ENCODE results near the gene PHF14.
"Not testable (repeated sequence)": the region's sequence is repeated elsewhere in the genome, so short reads cannot be mapped to it uniquely, and the experiment has no call there.

PHF14 gene

DNA sequence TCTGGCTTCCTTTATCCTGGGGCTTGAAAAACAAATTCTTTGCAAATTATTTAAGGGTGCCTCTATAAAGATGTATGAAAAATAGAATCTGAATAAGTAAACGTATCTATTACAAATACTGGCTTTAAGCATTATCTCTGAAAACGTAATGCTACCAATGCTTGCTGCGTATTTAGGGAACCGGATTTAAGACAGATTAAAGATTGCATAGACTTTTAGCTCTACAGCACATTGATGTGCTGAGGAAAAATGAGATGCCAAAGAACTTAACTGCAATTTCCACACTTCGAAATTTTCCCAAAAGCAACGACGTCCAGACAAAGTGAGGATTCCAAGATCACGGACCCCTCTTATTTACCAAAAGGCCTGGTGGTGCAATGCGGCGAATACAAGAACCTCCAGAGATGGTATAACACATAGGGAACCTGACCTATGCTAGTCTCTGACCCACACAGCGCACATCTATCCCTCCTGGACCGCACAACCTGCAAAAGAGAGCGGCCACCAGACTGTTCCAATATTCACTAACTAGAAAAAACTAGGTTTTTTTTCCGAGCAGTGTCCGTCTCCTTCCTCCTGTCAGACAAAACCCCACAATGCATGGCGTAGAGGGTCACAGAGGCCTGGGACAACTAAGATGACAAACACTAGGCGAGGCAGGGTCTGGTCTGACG, 34.3 kb upstream of the PHF14 start:
- Histone ChIP-seq H3K4me3 (peak overlapping the region; percentile 79 to 87), H3K27me3 (no peaks in the 10 kb centered on the region), H3K9me3 (no peaks in the 10 kb centered on the region), H3K27ac (peak overlapping the region; percentile 94), H3K4me1 (peaks cover 4 to 50% (median 21%) of the 10 kb centered on the region in 4 donors), H3K36me3 (peaks cover 10 to 19% (median 14%) of the 10 kb centered on the region in 3 donors)
- intact Hi-C loops (cut with DNase I; ENCODE audit: low total_unique reads), result no loop called here
- TF ChIP-seq, protein P1, sequence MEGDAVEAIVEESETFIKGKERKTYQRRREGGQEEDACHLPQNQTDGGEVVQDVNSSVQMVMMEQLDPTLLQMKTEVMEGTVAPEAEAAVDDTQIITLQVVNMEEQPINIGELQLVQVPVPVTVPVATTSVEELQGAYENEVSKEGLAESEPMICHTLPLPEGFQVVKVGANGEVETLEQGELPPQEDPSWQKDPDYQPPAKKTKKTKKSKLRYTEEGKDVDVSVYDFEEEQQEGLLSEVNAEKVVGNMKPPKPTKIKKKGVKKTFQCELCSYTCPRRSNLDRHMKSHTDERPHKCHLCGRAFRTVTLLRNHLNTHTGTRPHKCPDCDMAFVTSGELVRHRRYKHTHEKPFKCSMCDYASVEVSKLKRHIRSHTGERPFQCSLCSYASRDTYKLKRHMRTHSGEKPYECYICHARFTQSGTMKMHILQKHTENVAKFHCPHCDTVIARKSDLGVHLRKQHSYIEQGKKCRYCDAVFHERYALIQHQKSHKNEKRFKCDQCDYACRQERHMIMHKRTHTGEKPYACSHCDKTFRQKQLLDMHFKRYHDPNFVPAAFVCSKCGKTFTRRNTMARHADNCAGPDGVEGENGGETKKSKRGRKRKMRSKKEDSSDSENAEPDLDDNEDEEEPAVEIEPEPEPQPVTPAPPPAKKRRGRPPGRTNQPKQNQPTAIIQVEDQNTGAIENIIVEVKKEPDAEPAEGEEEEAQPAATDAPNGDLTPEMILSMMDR (IDR thresholded peaks at IDR 0.05), result no peak
- DNase-seq, result no peak

DNA sequence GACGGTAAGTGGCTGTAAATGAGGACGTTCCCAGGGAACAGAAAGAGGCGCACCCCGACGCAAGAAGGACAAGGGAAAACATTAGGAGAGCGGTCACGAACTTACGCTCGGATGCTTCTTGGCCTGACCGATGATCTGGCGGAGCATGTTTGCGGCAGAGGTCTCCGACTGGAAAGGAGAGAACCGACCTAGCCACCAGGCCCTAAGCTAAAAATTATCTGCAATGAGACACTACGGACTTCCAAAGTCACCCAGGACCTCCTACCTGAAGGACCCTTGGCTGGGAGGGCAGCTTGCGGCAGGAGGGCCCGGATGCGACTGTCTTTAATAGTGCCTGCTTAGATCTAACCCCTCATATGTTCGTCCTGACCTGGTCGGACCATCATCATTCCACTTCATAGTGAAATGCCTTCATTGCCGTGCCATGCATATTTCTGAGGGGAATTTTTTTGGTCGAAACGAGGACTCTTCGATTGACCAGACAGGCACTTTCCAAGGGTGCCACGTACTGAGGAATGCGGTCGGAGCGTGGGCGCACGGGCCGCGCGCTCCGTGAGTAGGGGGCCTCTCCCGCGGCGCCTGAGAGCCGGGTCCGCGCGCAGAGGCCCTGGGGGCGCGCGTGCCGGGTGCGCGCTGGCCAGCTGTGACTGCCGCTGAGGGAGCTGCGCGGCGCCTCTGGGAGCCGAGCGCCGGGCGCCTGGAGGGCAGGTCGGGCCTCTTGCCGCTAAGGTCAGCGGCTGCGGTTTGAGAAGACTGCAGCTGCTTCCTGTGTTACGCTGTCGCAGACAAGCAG, 33.6 kb upstream of the PHF14 start:
- intact Hi-C loops (cut with DNase I; ENCODE audit: low total_unique reads), result no loop called here
- peak overlapping the region; percentile 79 to 87 for H3K4me3 ChIP-seq
- peaks cover 4 to 43% (median 19%) of the 10 kb centered on the region in 4 donors for H3K4me1 ChIP-seq
- H3K9me3 ChIP-seq, result no peaks in the 10 kb centered on the region
- peaks cover 10 to 19% (median 14%) of the 10 kb centered on the region in 3 donors for H3K36me3 ChIP-seq
- TF ChIP-seq, protein P1 (IDR thresholded peaks at IDR 0.05), result no peak
- peak; percentile 88 to 94 for DNase-seq
- peak overlapping the region; percentile 94 for H3K27ac ChIP-seq
- no peaks in the 10 kb centered on the region for H3K27me3 ChIP-seq

DNA sequence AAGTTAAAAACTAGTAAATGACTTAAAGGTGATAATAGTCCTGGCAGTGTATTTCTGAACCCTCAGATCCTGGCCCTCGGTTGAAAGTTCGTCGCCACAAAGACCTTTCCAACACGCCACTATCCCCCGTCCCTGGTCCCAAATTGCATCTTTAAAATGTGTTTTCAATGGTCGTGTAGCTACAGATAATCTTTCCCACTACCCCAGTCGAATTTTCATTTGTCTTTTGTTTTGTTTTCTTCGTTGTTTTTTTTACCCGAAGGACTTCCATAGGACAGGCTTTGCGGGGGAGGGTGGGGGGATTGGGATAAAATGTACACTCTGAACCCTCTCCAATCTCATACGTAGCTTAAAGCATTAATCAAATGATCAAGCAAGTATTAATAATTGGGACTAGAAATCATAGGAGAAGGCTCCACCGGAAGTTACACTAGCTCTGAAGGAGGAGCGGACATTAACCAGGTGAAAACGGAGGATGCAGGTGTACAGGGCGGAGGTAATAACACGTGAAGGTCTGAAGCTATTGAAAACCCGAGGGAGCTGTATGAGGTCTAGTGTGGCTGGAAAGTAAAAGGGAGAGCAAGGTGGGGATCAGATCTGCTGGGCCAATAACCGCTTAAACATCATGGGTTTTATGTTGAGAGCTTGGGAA, 32.8 kb upstream of the PHF14 start:
- H3K9me3 ChIP-seq, result no peaks in the 10 kb centered on the region
- peak overlapping the region; percentile 79 to 87 for H3K4me3 ChIP-seq
- TF ChIP-seq, protein P1 (IDR thresholded peaks at IDR 0.05), result no peak
- no peaks in the 10 kb centered on the region for H3K27me3 ChIP-seq
- H3K4me1 ChIP-seq, result peaks cover 0 to 35% (median 14%) of the 10 kb centered on the region in 4 donors
- DNase-seq, result no peak
- H3K27ac ChIP-seq, result peak overlapping the region; percentile 94
- peaks cover 10 to 14% (median 13%) of the 10 kb centered on the region in 3 donors for H3K36me3 ChIP-seq
- intact Hi-C loops (cut with DNase I; ENCODE audit: low total_unique reads), result no loop called here

DNA sequence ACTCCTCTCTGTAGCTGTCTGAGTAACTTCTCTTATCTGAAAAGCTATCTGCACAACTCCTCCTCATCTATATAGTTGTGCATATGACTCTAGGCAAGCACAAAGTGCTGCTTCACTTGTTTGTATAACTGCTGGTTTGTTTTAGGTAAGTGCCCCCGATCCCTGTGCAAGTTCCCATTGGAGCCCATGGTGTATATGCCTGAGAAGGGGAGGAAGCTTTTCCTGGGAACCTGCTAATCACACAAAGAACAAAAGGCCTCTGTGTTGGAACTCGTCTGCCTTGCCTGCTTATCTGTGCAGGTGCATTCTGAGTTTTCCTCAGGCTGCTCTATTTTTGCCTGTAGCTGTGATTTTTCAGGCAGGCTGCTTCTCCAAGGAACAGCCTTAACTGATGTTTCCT, 23.2 kb upstream of the PHF14 start:
- Histone ChIP-seq H3K9me3 (no peaks in the 10 kb centered on the region), H3K27ac (no peak overlapping the region), H3K4me1 (no peaks in the 10 kb centered on the region), H3K36me3 (no peaks in the 10 kb centered on the region), H3K27me3 (no peaks in the 10 kb centered on the region), H3K4me3 (no peak overlapping the region)
- TF ChIP-seq, protein P1 (IDR thresholded peaks at IDR 0.05), result no peak
- intact Hi-C loops (cut with DNase I; ENCODE audit: low total_unique reads), result no loop called here
- no peak for DNase-seq

DNA sequence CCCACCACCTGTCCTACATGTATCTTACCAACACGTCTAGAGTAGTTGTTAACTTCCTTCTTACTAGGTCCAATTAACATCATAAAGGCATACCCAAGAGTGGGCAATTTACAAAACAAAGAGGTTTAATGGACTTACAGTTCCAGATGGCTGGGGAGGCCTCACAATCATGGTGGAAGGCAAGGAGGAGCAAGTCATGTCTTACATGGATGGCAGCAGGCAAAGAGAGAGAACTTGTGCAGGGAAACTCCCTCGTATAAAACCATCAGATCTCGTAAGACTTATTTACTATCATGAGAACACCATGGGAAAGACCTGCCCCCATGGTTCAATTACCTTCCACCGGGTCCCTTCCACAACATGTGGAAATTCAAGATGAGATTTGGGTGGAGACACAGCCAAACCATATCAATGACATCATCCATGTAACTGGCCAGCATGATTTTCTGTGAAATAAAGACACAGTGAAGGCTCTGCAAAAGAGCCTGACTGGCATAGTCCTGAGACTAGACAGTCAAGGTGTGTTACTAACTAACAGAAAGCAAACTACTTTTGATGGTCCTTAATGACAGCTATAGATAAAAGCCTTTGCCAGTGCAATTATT, 22.6 kb upstream of the PHF14 start:
- H3K27me3 ChIP-seq; H3K9me3 ChIP-seq; H3K4me3 ChIP-seq; intact Hi-C loops (cut with DNase I; ENCODE audit: low total_unique reads); H3K36me3 ChIP-seq; DNase-seq; H3K27ac ChIP-seq; H3K4me1 ChIP-seq: not testable (repeated sequence)

All from tibial artery (tissue), 4 donors.